ENCODE data around the gene SLC6A12. TPM values are rescaled to one million over a fixed set of nuclear protein-coding genes. Genes with fewer than 3 reads are reported as not detected.

SLC6A12 gene
- polyA plus RNA-seq, 1 donor (not counting 4 experiments of a cell fraction or from before 2014, with no cell fraction given) = not detected

DNA sequence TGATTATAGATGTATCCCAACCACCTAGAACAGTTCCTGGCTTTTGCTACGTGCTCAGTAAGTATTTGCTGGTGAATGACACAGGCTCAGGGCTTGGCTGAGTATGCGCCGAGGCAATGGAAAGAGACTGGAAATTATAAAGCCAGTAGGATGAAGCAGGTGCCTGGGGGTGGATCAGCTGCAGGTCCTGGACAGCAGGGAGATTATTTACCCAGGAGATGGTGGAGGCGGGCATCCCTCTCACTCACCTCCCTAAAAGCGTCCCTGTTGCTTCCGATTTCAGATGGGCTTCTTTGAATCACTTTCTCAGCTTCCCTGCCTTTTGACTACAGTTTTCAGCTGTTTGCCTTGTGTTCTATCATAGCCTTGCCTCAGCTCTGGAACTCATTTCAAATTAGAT is 42.3 kb upstream of the SLC6A12 start:
- H3K4me1 ChIP-seq (ENCODE audit: control insufficient read depth, extremely low read depth, insufficient read depth, low read length) = no peaks in the 10 kb centered on the region

DNA sequence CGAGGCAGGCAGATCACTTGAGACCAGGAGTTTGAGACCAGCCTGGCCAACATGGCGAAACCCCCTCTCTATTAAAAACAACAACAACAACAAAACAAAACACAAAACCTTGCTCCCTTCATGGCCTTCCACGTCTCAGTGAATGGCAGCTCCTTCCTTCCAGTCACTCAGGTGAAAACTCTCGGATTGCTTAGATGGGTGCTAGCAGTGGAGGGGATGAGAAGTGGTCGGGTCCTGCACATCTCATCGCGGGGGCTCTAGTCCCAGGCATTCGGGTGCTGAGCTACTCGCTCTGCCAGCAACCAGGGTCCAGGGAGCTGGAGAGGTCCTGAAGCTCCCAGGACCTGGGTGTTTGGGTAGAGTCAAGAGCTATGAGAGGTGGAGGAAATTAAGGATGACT is 41.0 kb upstream of the SLC6A12 start:
- H3K9me3 ChIP-seq (ENCODE audit: control insufficient read depth, low read depth, low read length) = no peaks in the 10 kb centered on the region

More for the DNA sequence above, 42.3 kb upstream of the SLC6A12 start:
- Histone ChIP-seq H3K9me3 (ENCODE audit: control insufficient read depth, low read depth, low read length) (no peaks in the 10 kb centered on the region), H3K4me3 (ENCODE audit: control insufficient read depth in 2 of 3, extremely low read depth in 1 of 3, insufficient read depth in 2 of 3, low read depth in 1 of 3, low read length in 3 of 3) (no peak overlapping the region), H2AFZ (ENCODE audit: control insufficient read depth, low read length) (no peak overlapping the region), H3K9ac (ENCODE audit: control insufficient read depth, extremely low read depth, insufficient read depth, low read length) (no peak overlapping the region), H3K9me1 (ENCODE audit: control insufficient read depth, extremely low read depth, insufficient read depth, low read length) (no peaks in the 10 kb centered on the region), H3K79me2 (ENCODE audit: control insufficient read depth, insufficient read depth, low read length) (no peaks in the 10 kb centered on the region), H4K20me1 (ENCODE audit: control insufficient read depth, extremely low read depth, insufficient read depth, low read length) (no peaks in the 10 kb centered on the region), H3K27ac (ENCODE audit: control insufficient read depth, insufficient read depth, low read length) (no peak overlapping the region), H3K36me3 (ENCODE audit: control insufficient read depth in 2 of 2, extremely low read depth in 1 of 2, insufficient read depth in 2 of 2, low read length in 2 of 2) (no peaks in the 10 kb centered on the region), H3K27me3 (ENCODE audit: control insufficient read depth, extremely low read depth, insufficient read depth, low read length) (peaks cover 21% of the 10 kb centered on the region), H3K4me2 (ENCODE audit: control insufficient read depth, extremely low read depth, insufficient read depth, low read depth, low read length) (no peak overlapping the region)
- no peak for FAIRE-seq
- dilution Hi-C loops (cut with MboI; ENCODE audit: extremely low pct_ligation_motif_present, low sequenced_read_pairs) = no loop called here
- no peak for TF ChIP-seq EZH2 (IDR thresholded peaks at IDR 0.05; ENCODE audit: low read length)
- TF ChIP-seq, protein P1, sequence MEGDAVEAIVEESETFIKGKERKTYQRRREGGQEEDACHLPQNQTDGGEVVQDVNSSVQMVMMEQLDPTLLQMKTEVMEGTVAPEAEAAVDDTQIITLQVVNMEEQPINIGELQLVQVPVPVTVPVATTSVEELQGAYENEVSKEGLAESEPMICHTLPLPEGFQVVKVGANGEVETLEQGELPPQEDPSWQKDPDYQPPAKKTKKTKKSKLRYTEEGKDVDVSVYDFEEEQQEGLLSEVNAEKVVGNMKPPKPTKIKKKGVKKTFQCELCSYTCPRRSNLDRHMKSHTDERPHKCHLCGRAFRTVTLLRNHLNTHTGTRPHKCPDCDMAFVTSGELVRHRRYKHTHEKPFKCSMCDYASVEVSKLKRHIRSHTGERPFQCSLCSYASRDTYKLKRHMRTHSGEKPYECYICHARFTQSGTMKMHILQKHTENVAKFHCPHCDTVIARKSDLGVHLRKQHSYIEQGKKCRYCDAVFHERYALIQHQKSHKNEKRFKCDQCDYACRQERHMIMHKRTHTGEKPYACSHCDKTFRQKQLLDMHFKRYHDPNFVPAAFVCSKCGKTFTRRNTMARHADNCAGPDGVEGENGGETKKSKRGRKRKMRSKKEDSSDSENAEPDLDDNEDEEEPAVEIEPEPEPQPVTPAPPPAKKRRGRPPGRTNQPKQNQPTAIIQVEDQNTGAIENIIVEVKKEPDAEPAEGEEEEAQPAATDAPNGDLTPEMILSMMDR (optimal IDR thresholded peaks at IDR 0.05 in 1 of 3, IDR thresholded peaks at IDR 0.05 in 1 of 3, conservative IDR thresholded peaks at IDR 0.05 in 1 of 3; ENCODE audit: extremely low read depth in 1 of 3, insufficient read depth in 2 of 3, low read length in 3 of 3) = no peak
- no peak for DNase-seq (ENCODE audit: low read depth, low spot score)

More for the DNA sequence above, 41.0 kb upstream of the SLC6A12 start:
- H3K4me1 ChIP-seq (ENCODE audit: control insufficient read depth, extremely low read depth, insufficient read depth, low read length) = no peaks in the 10 kb centered on the region
- TF ChIP-seq, protein P1 (optimal IDR thresholded peaks at IDR 0.05 in 1 of 3, IDR thresholded peaks at IDR 0.05 in 1 of 3, conservative IDR thresholded peaks at IDR 0.05 in 1 of 3; ENCODE audit: extremely low read depth in 1 of 3, insufficient read depth in 2 of 3, low read length in 3 of 3) = no peak
- no peak for TF ChIP-seq EZH2 (IDR thresholded peaks at IDR 0.05; ENCODE audit: low read length)
- no peak overlapping the region for H3K27ac ChIP-seq (ENCODE audit: control insufficient read depth, insufficient read depth, low read length)
- no peak for FAIRE-seq
- DNase-seq (ENCODE audit: low read depth, low spot score) = no peak
- no peak overlapping the region for H3K4me3 ChIP-seq (ENCODE audit: control insufficient read depth in 2 of 3, extremely low read depth in 1 of 3, insufficient read depth in 2 of 3, low read depth in 1 of 3, low read length in 3 of 3)
- H4K20me1 ChIP-seq (ENCODE audit: control insufficient read depth, extremely low read depth, insufficient read depth, low read length) = no peaks in the 10 kb centered on the region
- dilution Hi-C loops (cut with MboI; ENCODE audit: extremely low pct_ligation_motif_present, low sequenced_read_pairs) = no loop called here
- H2AFZ ChIP-seq (ENCODE audit: control insufficient read depth, low read length) = no peak overlapping the region
- H3K9me1 ChIP-seq (ENCODE audit: control insufficient read depth, extremely low read depth, insufficient read depth, low read length) = no peaks in the 10 kb centered on the region
- no peak overlapping the region for H3K9ac ChIP-seq (ENCODE audit: control insufficient read depth, extremely low read depth, insufficient read depth, low read length)
- peaks cover 13% of the 10 kb centered on the region for H3K27me3 ChIP-seq (ENCODE audit: control insufficient read depth, extremely low read depth, insufficient read depth, low read length)
- no peaks in the 10 kb centered on the region for H3K36me3 ChIP-seq (ENCODE audit: control insufficient read depth in 2 of 2, extremely low read depth in 1 of 2, insufficient read depth in 2 of 2, low read length in 2 of 2)
- H3K79me2 ChIP-seq (ENCODE audit: control insufficient read depth, insufficient read depth, low read length) = no peaks in the 10 kb centered on the region
- no peak overlapping the region for H3K4me2 ChIP-seq (ENCODE audit: control insufficient read depth, extremely low read depth, insufficient read depth, low read depth, low read length)
